GM06990 (cell line): ENCODE results near the gene CPNE5.
"Not testable (repeated sequence)": the region's sequence is repeated elsewhere in the genome, so short reads cannot be mapped to it uniquely, and the experiment has no call there.

Experiments
- DNase-seq: peaks from one replicate; pipeline ENCODE4 v3.0.0-alpha.2; 2011; ENCODE audit not compliant: insufficient read length; ENCODE audit errors: extremely low read depth
- H3K27me3 ChIP-seq: replicated peaks from 2 replicates; pipeline ENCODE4 v1.6.0; 2011; ENCODE audit warnings: low read length; ENCODE audit not compliant: control insufficient read depth, insufficient read depth
- H3K36me3 ChIP-seq: 2 replicates; pipeline ENCODE4 v1.5.1; 2011; ENCODE audit warnings: low read length; ENCODE audit not compliant: control insufficient read depth, insufficient read depth
- H3K4me3 ChIP-seq: replicated peaks from 2 replicates; pipeline ENCODE4 v1.5.1; 2011; ENCODE audit warnings: low read depth, mild to moderate bottlenecking, control low read depth, low read length
- CTCF ChIP-seq: IDR thresholded peaks from 2 replicates; pipeline ENCODE4 v1.5.1; 2011; ENCODE audit warnings: low read length, control low read depth, mild to moderate bottlenecking, inconsistent platforms; ENCODE audit not compliant: insufficient read depth, poor library complexity, severe bottlenecking

Gene CPNE5

GRCh38 chr6:36813526-36813925 is 25.7 kb downstream of the CPNE5 start:
- Histone ChIP-seq H3K36me3 (no peaks in the 10 kb centered on the region), H3K4me3 (no peak overlapping the region), H3K27me3 (no peaks in the 10 kb centered on the region; the same call in 1 of the 2 replicates)
- TF ChIP-seq CTCF: no peak
- no peak for DNase-seq

GRCh38 chr6:36813047-36813446 is 26.2 kb downstream of the CPNE5 start:
- H3K27me3 ChIP-seq, H3K4me3 ChIP-seq, DNase-seq, H3K36me3 ChIP-seq: not testable (repeated sequence)

- Histone ChIP-seq H3K27me3 (no peaks in the 10 kb centered on the region; the same call in 1 of the 2 replicates), H3K36me3 (no peaks in the 10 kb centered on the region), H3K4me3 (no peak overlapping the region)
- no peak for TF ChIP-seq CTCF
- DNase-seq: no peak
Measured at GRCh38 chr6:36809941-36810803, 29.1 kb downstream of the CPNE5 start.

- no peak overlapping the region for H3K4me3 ChIP-seq
- H3K36me3 ChIP-seq: no peaks in the 10 kb centered on the region
- no peaks in the 10 kb centered on the region; the same call in 1 of the 2 replicates for H3K27me3 ChIP-seq
- no peak for TF ChIP-seq CTCF
- DNase-seq: no peak
Measured at GRCh38 chr6:36809156-36809555, 30.1 kb downstream of the CPNE5 start.

GRCh38 chr6:36808634-36809033 is 30.6 kb downstream of the CPNE5 start:
- Histone ChIP-seq H3K36me3 (no peaks in the 10 kb centered on the region), H3K27me3 (no peaks in the 10 kb centered on the region; the same call in 1 of the 2 replicates), H3K4me3 (no peak overlapping the region)
- DNase-seq: no peak
- TF ChIP-seq CTCF: no peak

- no peak for TF ChIP-seq CTCF
- no peak for DNase-seq
- H3K27me3 ChIP-seq: no peaks in the 10 kb centered on the region; the same call in 1 of the 2 replicates
- no peak overlapping the region for H3K4me3 ChIP-seq
- no peaks in the 10 kb centered on the region for H3K36me3 ChIP-seq
Measured at GRCh38 chr6:36807750-36808149, 31.5 kb downstream of the CPNE5 start.
